Astrocyte (in vitro differentiated cells and primary cell): ENCODE results near the gene F12. TPM values are rescaled to one million over a fixed set of nuclear protein-coding genes. Genes with fewer than 3 reads are reported as not detected.
A peak's percentile ranks its signal among the peaks of the same experiment; 100 is the strongest.

Experiments used
- DNase-seq: peaks from one replicate; pipeline ENCODE4 v3.0.0-alpha.2; 2010; ENCODE audit warnings: low read depth
- FAIRE-seq: peaks from 2 replicates; lab custom pipeline; 2011; peaks lifted over from hg19 to GRCh38; lab: Jason Lieb, UNC
- H2AFZ ChIP-seq: 2 replicates; pipeline ENCODE4 v1.6.0; 2012; ENCODE audit warnings: low read depth, low read length, inconsistent platforms
- H3K27ac ChIP-seq: 2 replicates; pipeline ENCODE4 v1.5.1; 2011; ENCODE audit warnings: low read depth, low read length, inconsistent platforms
- H3K27me3 ChIP-seq: 2 replicates; pipeline ENCODE4 v1.6.0; 2011; ENCODE audit warnings: low read length, inconsistent platforms; ENCODE audit not compliant: insufficient read depth
- H3K36me3 ChIP-seq: 2 replicates; pipeline ENCODE4 v1.5.1; 2011; ENCODE audit warnings: low read length, inconsistent platforms; ENCODE audit not compliant: insufficient read depth
- H3K4me1 ChIP-seq: 2 replicates; pipeline ENCODE4 v1.5.1; 2011; ENCODE audit warnings: low read length, inconsistent platforms; ENCODE audit not compliant: insufficient read depth
- H3K4me2 ChIP-seq: 2 replicates; pipeline ENCODE4 v1.6.0; 2012; ENCODE audit warnings: low read length, inconsistent platforms
- H3K4me3 ChIP-seq: 2 replicates; pipeline ENCODE4 v1.5.1; 2011; ENCODE audit warnings: low read depth, mild to moderate bottlenecking, low read length, inconsistent platforms; ENCODE audit not compliant: insufficient read depth
- H3K79me2 ChIP-seq: 2 replicates; pipeline ENCODE4 v1.6.0; 2012; ENCODE audit warnings: mild to moderate bottlenecking, low read length, inconsistent platforms; ENCODE audit not compliant: insufficient read depth
- H3K9ac ChIP-seq: 2 replicates; pipeline ENCODE4 v1.6.0; 2012; ENCODE audit warnings: mild to moderate bottlenecking, low read length, inconsistent platforms
- H3K9me3 ChIP-seq: 2 replicates; pipeline ENCODE4 v1.5.1; 2012; ENCODE audit warnings: low read depth, mild to moderate bottlenecking, low read length, inconsistent platforms; ENCODE audit not compliant: insufficient read depth
- H4K20me1 ChIP-seq: 2 replicates; pipeline ENCODE4 v1.6.0; 2012; ENCODE audit warnings: low read length, inconsistent platforms; ENCODE audit not compliant: insufficient read depth
- H3K27ac Mint-ChIP-seq: one replicate; pipeline ENCODE4 v1.8.0; 2021; ENCODE audit warnings: mild to moderate bottlenecking, mixed read lengths; ENCODE audit not compliant: unreplicated experiment
- H3K27me3 Mint-ChIP-seq: one replicate; pipeline ENCODE4 v1.8.0; 2021; ENCODE audit warnings: low read depth, mixed read lengths; ENCODE audit not compliant: unreplicated experiment
- H3K36me3 Mint-ChIP-seq: one replicate; pipeline ENCODE4 v1.8.0; 2021; ENCODE audit warnings: low read depth, mixed read lengths; ENCODE audit not compliant: unreplicated experiment
- H3K4me1 Mint-ChIP-seq: one replicate; pipeline ENCODE4 v1.8.0; 2021; ENCODE audit warnings: low read depth, mixed read lengths; ENCODE audit not compliant: unreplicated experiment
- H3K4me3 Mint-ChIP-seq: one replicate; pipeline ENCODE4 v1.8.0; 2021; ENCODE audit warnings: mild to moderate bottlenecking, moderate library complexity, mixed read lengths; ENCODE audit not compliant: unreplicated experiment
- H3K9me3 Mint-ChIP-seq: one replicate; pipeline ENCODE4 v1.8.0; 2021; ENCODE audit warnings: mild to moderate bottlenecking, mixed read lengths; ENCODE audit not compliant: unreplicated experiment
- CTCF ChIP-seq: IDR thresholded peaks from 2 replicates; pipeline ENCODE4 v1.5.1; 2011; ENCODE audit warnings: low read depth, mild to moderate bottlenecking, inconsistent platforms, low read length, moderate library complexity; ENCODE audit not compliant: insufficient read depth
- EZH2 ChIP-seq: IDR thresholded peaks from 2 replicates; pipeline ENCODE4 v1.6.1; 2012; ENCODE audit warnings: mild to moderate bottlenecking, low read length, inconsistent platforms; ENCODE audit not compliant: insufficient read depth
- total RNA-seq: library from RNA; stranded (reverse); gene quantifications from 2 replicates; pipeline ENCODE4 v1.2.1, GENCODE V29; 2021

Gene F12
- total RNA-seq, 1 donor from 2014 or later: 3.0 TPM

- no peak for FAIRE-seq
- H3K4me1 Mint-ChIP-seq: peaks cover 9% of the 10 kb centered on the region
- no peak for DNase-seq
These were observed 18.0 kb upstream of the F12 start for GRCh38 chr5:177427211-177427822.

GRCh38 chr5:177426566-177427210 is 17.3 kb upstream of the F12 start, which contains the start of gene GRK6:
Gene GRK6 (plus strand): TSS chr5:177426676. CDS start chr5:177426846, 170 bp downstream.
- peak within 1 kb of the TSS; percentile 76 for H3K4me3 ChIP-seq
- H3K4me1 ChIP-seq: peaks cover 13% of the 10 kb centered on the region
- H3K36me3 Mint-ChIP-seq: peaks cover 4% of the 10 kb centered on the region
- no peaks in the 10 kb centered on the region for H3K9me3 ChIP-seq
- DNase-seq: no peak
- peak within 1 kb of the TSS; percentile 96 for H3K4me2 ChIP-seq
- peak within 1 kb of the TSS; percentile 93 for H3K9ac ChIP-seq
- TF ChIP-seq EZH2 (no peak), CTCF (no peak)
- H3K4me3 Mint-ChIP-seq: peak within 1 kb of the TSS; percentile 92
- peaks cover 44% of the 10 kb centered on the region for H4K20me1 ChIP-seq
- H3K27ac Mint-ChIP-seq: peak within 1 kb of the TSS; percentile 96
- H2AFZ ChIP-seq: peak within 1 kb of the TSS; percentile 79
- H3K79me2 ChIP-seq: peaks cover 38% of the 10 kb centered on the region
- H3K27me3 ChIP-seq: no peaks in the 10 kb centered on the region
- H3K9me3 Mint-ChIP-seq: no peaks in the 10 kb centered on the region
- H3K27me3 Mint-ChIP-seq: peaks cover 8% of the 10 kb centered on the region
- no peak for FAIRE-seq
- peak within 1 kb of the TSS; percentile 71 for H3K27ac ChIP-seq
- H3K4me1 Mint-ChIP-seq: peaks cover 9% of the 10 kb centered on the region
- H3K36me3 ChIP-seq: no peaks in the 10 kb centered on the region

More at GRCh38 chr5:177427211-177427822, 18.0 kb upstream of the F12 start:
- peaks cover 38% of the 10 kb centered on the region for H3K79me2 ChIP-seq
- no peaks in the 10 kb centered on the region for H3K36me3 ChIP-seq
- H3K27me3 ChIP-seq: no peaks in the 10 kb centered on the region
- no peaks in the 10 kb centered on the region for H3K9me3 ChIP-seq
- peak overlapping the region; percentile 86 for H3K4me3 Mint-ChIP-seq
- peaks cover 4% of the 10 kb centered on the region for H3K36me3 Mint-ChIP-seq
- H2AFZ ChIP-seq: no peak overlapping the region
- peaks cover 44% of the 10 kb centered on the region for H4K20me1 ChIP-seq
- H3K4me3 ChIP-seq: peak overlapping the region; percentile 76
- peak overlapping the region; percentile 50 for H3K27ac Mint-ChIP-seq
- peaks cover 13% of the 10 kb centered on the region for H3K4me1 ChIP-seq
- H3K9ac ChIP-seq: peak overlapping the region; percentile 93
- H3K9me3 Mint-ChIP-seq: no peaks in the 10 kb centered on the region
- peaks cover 6% of the 10 kb centered on the region for H3K27me3 Mint-ChIP-seq
- peak overlapping the region; percentile 96 for H3K4me2 ChIP-seq
- TF ChIP-seq EZH2 (no peak), CTCF (no peak)
- H3K27ac ChIP-seq: peak overlapping the region; percentile 58
